Activated CD4-positive, alpha-beta T cell treated with anti-CD3 and anti-CD28 coated beads, Interleukin-2, amount 10 ng/mL, durations not matched to agents 7 days and 5 days (primary cell): Measurements from ENCODE around the gene FAM168B. TPM values are rescaled to one million over a fixed set of nuclear protein-coding genes. Genes with fewer than 3 reads are reported as not detected.

ENCODE experiments used
- CTCF ChIA-PET: fragments of 350-600 bp; sonication (Branson Sonifier 250); formaldehyde crosslinking; loops from one replicate; lab custom pipeline; 2021; ENCODE audit warnings: antibody characterized with exemption; lab: Charles Lee
- POLR2A ChIA-PET: fragments of 350-600 bp; sonication (Branson Sonifier 250); formaldehyde crosslinking; loops from one replicate; lab custom pipeline; 2021; ENCODE audit warnings: antibody characterized with exemption; lab: Charles Lee
- DNase-seq: peaks from one replicate; pipeline ENCODE4 v3.0.0-alpha.2; 2020
- H3K27ac Mint-ChIP-seq: one replicate; pipeline ENCODE4 v1.8.0; 2021; ENCODE audit warnings: mild to moderate bottlenecking, moderate library complexity, mixed read lengths
- H3K27me3 Mint-ChIP-seq: one replicate; pipeline ENCODE4 v1.8.0; 2021; ENCODE audit warnings: mixed read lengths
- H3K36me3 Mint-ChIP-seq: one replicate; pipeline ENCODE4 v1.8.0; 2021; ENCODE audit warnings: low read depth, mixed read lengths
- H3K4me1 Mint-ChIP-seq: one replicate; pipeline ENCODE4 v1.8.0; 2021; ENCODE audit warnings: mixed read lengths
- H3K4me3 Mint-ChIP-seq: one replicate; pipeline ENCODE4 v1.8.0; 2021; ENCODE audit warnings: mild to moderate bottlenecking, moderate library complexity, mixed read lengths
- H3K9me3 Mint-ChIP-seq: one replicate; pipeline ENCODE4 v1.8.0; 2021; ENCODE audit warnings: mixed read lengths
- total RNA-seq, 2 experiments: library from RNA; stranded (reverse); gene quantifications; one replicate each; pipeline ENCODE4 v1.2.3, GENCODE V29; 2021

Gene FAM168B
- total RNA-seq, 2 experiments from 2014 or later: 52.7 to 53.3 TPM

- no peaks in the 10 kb centered on the region for H3K9me3 Mint-ChIP-seq
- DNase-seq: peak; percentile 43
- CTCF ChIA-PET: interaction anchor here (0.6 kb wide), 2 partner anchors 26 to 55 kb away, joined by 3 to 4 read pairs; no protein-coding TSS in a partner anchor
- POLR2A ChIA-PET: no interaction called here
- H3K27ac Mint-ChIP-seq: no peak overlapping the region
- peaks cover 27% of the 10 kb centered on the region for H3K4me1 Mint-ChIP-seq
- H3K36me3 Mint-ChIP-seq: peaks cover 6% of the 10 kb centered on the region
- H3K27me3 Mint-ChIP-seq: peaks cover 15% of the 10 kb centered on the region
- H3K4me3 Mint-ChIP-seq: peak overlapping the region; percentile 70
Measured at GRCh38 chr2:131039908-131040660, 53.2 kb downstream of the FAM168B start.

DNA sequence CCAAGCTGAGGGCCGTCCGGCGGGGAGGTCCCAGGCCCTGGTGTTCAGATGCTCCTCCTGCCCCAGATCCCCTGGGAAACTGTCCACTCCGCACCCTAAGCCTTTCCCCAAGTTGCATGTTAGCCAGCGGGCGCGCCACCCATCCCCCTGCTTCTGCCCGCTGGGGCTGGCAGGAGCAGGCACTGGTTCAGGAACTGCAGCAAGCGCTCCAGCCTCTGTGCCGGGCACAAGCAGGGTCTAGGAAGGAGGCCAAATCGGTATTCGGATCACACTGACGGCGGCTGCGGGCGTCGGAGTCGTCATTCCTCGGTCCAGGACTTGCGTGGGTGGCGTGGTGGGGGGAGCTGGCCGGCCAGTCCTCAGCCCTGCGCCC lies 53.7 kb downstream of the FAM168B start:
- H3K36me3 Mint-ChIP-seq: peaks cover 6% of the 10 kb centered on the region
- ChIA-PET POLR2A (no interaction called here), CTCF (interaction anchor here (0.6 kb wide), 1 partner anchor 55 kb away, joined by 3 read pairs; no protein-coding TSS in a partner anchor)
- H3K27ac Mint-ChIP-seq: peak overlapping the region; percentile 60
- H3K9me3 Mint-ChIP-seq: no peaks in the 10 kb centered on the region
- H3K4me3 Mint-ChIP-seq: peak overlapping the region; percentile 30
- H3K27me3 Mint-ChIP-seq: peaks cover 16% of the 10 kb centered on the region
- H3K4me1 Mint-ChIP-seq: peaks cover 27% of the 10 kb centered on the region
- DNase-seq: no peak

DNA sequence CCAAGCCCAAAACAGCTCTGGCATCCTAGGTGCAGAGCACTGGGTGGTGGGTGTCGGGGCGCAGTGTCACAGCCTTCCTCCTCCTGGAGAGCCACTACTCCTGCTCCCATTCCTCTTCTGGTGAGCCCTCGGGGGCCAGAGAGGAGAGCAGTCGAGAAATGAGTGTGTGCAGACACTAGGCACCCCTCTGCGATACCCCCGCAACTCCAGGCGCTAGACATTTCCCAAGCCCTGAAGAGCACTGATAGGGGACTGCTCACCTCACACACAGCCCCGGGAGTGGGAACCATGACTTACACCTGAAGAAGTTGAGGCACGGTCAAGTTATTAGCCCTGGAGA lies 54.2 kb downstream of the FAM168B start:
- Mint-ChIP-seq H3K4me1 (peaks cover 27% of the 10 kb centered on the region), H3K27me3 (peaks cover 20% of the 10 kb centered on the region), H3K4me3 (no peak overlapping the region), H3K27ac (no peak overlapping the region), H3K9me3 (no peaks in the 10 kb centered on the region), H3K36me3 (peaks cover 6% of the 10 kb centered on the region)
- DNase-seq: no peak
- CTCF ChIA-PET: no interaction called here
- POLR2A ChIA-PET: no interaction called here

DNA sequence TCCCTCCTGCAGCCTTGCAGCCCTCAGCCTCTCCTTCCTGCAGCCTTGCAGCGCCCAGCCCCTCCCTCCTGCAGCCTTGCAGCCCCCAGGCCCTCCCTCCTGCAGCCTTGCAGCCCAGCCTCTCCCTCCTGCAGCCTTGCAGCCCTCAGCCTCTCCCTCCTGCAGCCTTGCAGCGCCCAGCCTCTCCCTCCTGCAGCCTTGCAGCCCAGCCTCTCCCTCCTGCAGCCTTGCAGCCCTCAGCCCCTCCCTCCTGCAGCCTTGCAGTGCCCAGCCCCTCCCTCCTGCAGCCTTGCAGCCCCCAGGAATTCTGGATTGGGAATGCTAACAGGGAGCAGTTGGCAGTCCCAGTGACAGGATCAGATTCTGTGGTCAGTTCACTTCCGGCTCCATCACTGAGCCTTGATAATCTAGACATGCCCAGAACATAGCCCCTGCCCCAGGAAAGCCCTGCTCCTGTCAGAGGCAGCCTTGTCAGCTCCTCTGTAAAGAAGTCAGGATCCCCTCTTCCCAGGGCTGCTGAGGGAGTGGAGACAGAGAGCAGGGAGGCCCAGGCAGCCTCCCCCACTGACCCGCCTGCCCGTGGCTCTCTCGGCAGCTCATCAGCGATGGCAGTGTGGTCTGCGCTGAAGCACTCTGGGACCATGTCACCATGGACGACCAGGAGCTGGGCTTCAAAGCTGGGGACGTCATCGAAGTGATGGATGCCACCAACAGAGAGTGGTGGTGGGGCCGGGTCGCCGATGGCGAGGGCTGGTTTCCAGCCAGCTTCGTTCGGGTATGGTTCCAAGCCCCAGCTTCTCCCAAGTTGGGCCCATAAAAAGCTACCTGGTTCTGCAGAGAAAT lies 54.8 kb downstream of the FAM168B start:
- ChIA-PET CTCF (interaction anchor here (0.8 kb wide), 1 partner anchor 9 kb away, joined by 3 read pairs; no protein-coding TSS in a partner anchor), POLR2A (no interaction called here)
- Mint-ChIP-seq H3K4me1 (peaks cover 27% of the 10 kb centered on the region), H3K27ac (no peak overlapping the region), H3K9me3 (no peaks in the 10 kb centered on the region), H3K4me3 (no peak overlapping the region), H3K27me3 (peaks cover 26% of the 10 kb centered on the region), H3K36me3 (peaks cover 6% of the 10 kb centered on the region)
- DNase-seq: no peak

DNA sequence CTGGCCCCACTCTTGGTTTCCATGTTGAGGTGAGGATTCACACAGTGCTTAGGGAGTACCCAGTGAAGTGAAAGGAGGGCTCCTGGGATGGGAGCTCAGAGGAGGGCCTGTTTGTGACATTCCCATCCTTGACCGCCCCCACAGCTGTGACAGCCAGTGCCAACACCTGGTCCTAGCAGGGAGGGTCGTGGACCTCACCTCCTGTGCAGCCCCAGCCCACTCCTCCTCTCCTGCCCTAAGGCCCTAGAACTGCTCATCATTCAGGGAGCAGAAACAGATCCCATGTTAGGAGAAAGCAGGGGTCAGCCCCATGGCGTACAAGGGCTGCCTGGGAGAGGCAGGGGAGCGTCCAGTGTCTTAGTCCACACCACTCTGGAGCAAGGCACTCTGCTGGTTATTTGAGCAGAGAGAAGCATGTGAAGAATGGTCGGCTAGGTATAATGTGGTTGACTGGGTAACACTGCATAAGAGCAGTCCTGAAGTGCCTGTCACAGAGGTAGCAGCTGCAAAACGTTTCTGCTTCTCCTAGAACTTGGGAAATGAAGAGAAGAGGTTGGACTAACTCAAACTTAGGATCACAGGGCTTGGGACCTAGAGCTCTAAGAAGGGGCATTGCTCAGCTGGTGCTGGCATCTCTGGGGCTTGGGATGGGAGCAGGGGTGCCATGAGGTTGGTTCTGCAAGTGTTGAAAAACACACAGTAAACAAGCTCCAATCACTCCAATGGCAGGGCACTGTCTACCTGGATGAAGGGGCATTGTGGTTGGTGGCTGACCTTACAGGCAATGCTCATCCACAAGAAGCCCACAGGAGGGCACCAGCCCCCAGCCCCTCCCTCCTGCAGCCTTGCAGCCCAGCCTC lies 55.6 kb downstream of the FAM168B start:
- H3K27ac Mint-ChIP-seq: no peak overlapping the region
- DNase-seq: no peak
- CTCF ChIA-PET: interaction anchor here (0.8 kb wide), 1 partner anchor 10 kb away, joined by 3 read pairs; no protein-coding TSS in a partner anchor
- H3K27me3 Mint-ChIP-seq: peaks cover 33% of the 10 kb centered on the region
- no peaks in the 10 kb centered on the region for H3K9me3 Mint-ChIP-seq
- H3K4me1 Mint-ChIP-seq: peaks cover 27% of the 10 kb centered on the region
- POLR2A ChIA-PET: no interaction called here
- H3K4me3 Mint-ChIP-seq: no peak overlapping the region
- peaks cover 6% of the 10 kb centered on the region for H3K36me3 Mint-ChIP-seq

DNA sequence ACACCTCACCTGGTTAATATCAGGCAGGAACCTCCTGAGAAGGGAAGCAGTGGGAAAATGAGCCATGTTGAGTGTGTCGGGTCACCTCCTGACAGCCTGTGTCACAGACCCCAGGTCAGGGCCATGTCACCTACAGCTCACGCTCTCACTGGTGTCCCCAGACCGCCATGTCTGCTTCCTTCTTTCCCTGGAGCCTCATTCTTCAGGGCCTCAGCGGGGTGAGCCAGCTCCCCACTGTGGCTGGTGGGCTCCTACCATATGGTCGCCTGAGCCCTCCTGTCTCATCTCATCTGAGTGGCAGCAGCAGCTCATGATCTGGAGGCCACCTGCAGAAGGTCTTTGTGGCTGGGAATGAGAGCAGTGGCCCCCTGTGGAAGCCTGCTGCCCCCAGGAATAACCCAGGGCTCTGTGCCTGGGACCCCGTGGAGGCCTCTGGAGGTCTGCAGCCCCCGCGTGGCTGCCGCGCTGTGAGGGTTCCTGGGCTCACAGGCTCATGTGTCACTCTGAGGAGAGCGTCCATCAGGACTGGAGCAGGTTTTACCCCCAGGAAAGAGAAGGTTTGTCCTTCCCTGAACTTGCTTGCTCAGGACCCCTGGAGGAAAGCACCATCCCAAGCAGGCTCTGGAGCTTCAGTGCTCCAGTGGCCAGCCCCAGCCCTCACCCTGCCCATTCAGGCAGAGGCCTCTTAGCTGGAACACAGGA lies 56.4 kb downstream of the FAM168B start:
- ChIA-PET POLR2A (no interaction called here), CTCF (no interaction called here)
- peaks cover 34% of the 10 kb centered on the region for H3K27me3 Mint-ChIP-seq

DNA sequence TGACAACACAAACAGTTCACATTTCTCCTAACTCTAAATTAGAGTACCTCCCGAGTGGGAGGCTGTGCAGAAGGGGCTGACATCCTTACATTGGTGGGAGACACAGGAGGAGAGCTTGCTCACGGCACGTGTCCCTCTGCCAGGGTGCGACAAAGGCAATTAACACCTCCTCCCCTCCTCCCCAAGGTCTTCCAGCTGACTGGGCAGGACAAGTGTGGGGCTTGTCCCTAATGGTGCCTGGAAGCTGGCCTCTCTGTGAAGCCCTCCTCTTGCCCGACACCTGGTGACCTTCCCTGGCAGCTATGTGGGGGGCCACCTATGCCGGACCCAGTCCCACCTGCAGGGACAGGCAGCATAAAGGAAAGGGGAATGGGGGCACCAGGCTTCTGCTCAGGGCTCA lies 57.0 kb downstream of the FAM168B start:
- Mint-ChIP-seq H3K27me3 (peaks cover 34% of the 10 kb centered on the region), H3K4me3 (no peak overlapping the region), H3K9me3 (no peaks in the 10 kb centered on the region), H3K27ac (no peak overlapping the region), H3K36me3 (peaks cover 4% of the 10 kb centered on the region), H3K4me1 (peaks cover 14% of the 10 kb centered on the region)
- ChIA-PET POLR2A (no interaction called here), CTCF (no interaction called here)
- DNase-seq: no peak

More for the DNA sequence above, 56.4 kb downstream of the FAM168B start:
- H3K4me3 Mint-ChIP-seq: no peak overlapping the region
- no peaks in the 10 kb centered on the region for H3K9me3 Mint-ChIP-seq
- no peak for DNase-seq
- H3K27ac Mint-ChIP-seq: no peak overlapping the region
- H3K36me3 Mint-ChIP-seq: peaks cover 6% of the 10 kb centered on the region
- peaks cover 20% of the 10 kb centered on the region for H3K4me1 Mint-ChIP-seq

- Mint-ChIP-seq H3K36me3 (no peaks in the 10 kb centered on the region), H3K9me3 (no peaks in the 10 kb centered on the region), H3K4me3 (no peak overlapping the region), H3K4me1 (peaks cover 10% of the 10 kb centered on the region), H3K27me3 (peaks cover 34% of the 10 kb centered on the region), H3K27ac (no peak overlapping the region)
- ChIA-PET CTCF (no interaction called here), POLR2A (no interaction called here)
- DNase-seq: no peak
Measured at GRCh38 chr2:131035826-131036231, 57.4 kb downstream of the FAM168B start.

GRCh38 chr2:131035112-131035825 lies 58.0 kb downstream of the FAM168B start:
- H3K36me3 Mint-ChIP-seq: no peaks in the 10 kb centered on the region
- H3K27ac Mint-ChIP-seq: no peak overlapping the region
- H3K4me1 Mint-ChIP-seq: peaks cover 6% of the 10 kb centered on the region
- H3K4me3 Mint-ChIP-seq: no peak overlapping the region
- H3K27me3 Mint-ChIP-seq: peaks cover 35% of the 10 kb centered on the region
- no peak for DNase-seq
- ChIA-PET POLR2A (no interaction called here), CTCF (no interaction called here)
- no peaks in the 10 kb centered on the region for H3K9me3 Mint-ChIP-seq

- Mint-ChIP-seq H3K9me3 (no peaks in the 10 kb centered on the region), H3K27me3 (peaks cover 38% of the 10 kb centered on the region), H3K27ac (no peak overlapping the region), H3K4me3 (no peak overlapping the region), H3K36me3 (no peaks in the 10 kb centered on the region), H3K4me1 (no peaks in the 10 kb centered on the region)
- DNase-seq: no peak
- POLR2A ChIA-PET: no interaction called here
- CTCF ChIA-PET: no interaction called here
Measured at GRCh38 chr2:131034122-131035051, 58.9 kb downstream of the FAM168B start.

- no peaks in the 10 kb centered on the region for H3K4me1 Mint-ChIP-seq
- CTCF ChIA-PET: interaction anchor here (1.5 kb wide), 1 partner anchor 8 kb away, joined by 5 read pairs; no protein-coding TSS in a partner anchor
- no peaks in the 10 kb centered on the region for H3K9me3 Mint-ChIP-seq
- POLR2A ChIA-PET: no interaction called here
- H3K27me3 Mint-ChIP-seq: peaks cover 38% of the 10 kb centered on the region
- H3K27ac Mint-ChIP-seq: no peak overlapping the region
- no peaks in the 10 kb centered on the region for H3K36me3 Mint-ChIP-seq
- no peak overlapping the region for H3K4me3 Mint-ChIP-seq
- DNase-seq: no peak
Measured at GRCh38 chr2:131033786-131034121, 59.5 kb downstream of the FAM168B start.
